Esophagus squamous epithelium (tissue), 5 donors: Measurements from ENCODE around the gene CPSF7. TPM values are rescaled to one million over a fixed set of nuclear protein-coding genes. Genes with fewer than 3 reads are reported as not detected.
"Not testable (repeated sequence)": the region's sequence is repeated elsewhere in the genome, so short reads cannot be mapped to it uniquely, and the experiment has no call there.

Experiments
- DNase-seq: peaks from one replicate; lab custom pipeline; 2025; lab: John Stamatoyannopoulos, UW
- H3K27ac ChIP-seq, 4 donors: fragments of 200-600 bp; sonication (generic); one replicate each; pipeline ENCODE4 v1.5.1; 2016 to 2019; ENCODE audit warnings: mild to moderate bottlenecking in 1 of 4
- H3K27me3 ChIP-seq, 4 donors: fragments of 200-600 bp; sonication (generic); 1 replicate in 3 of 4; 2 replicates in 1 of 4; pipeline versions ENCODE4 v1.5.1 to v1.6.0; 2017 to 2021; ENCODE audit warnings: antibody characterized with exemption in 1 of 4
- H3K36me3 ChIP-seq, 3 donors: fragments of 200-600 bp; sonication (generic); one replicate each; pipeline ENCODE4 v1.5.1; 2016 to 2019
- H3K4me1 ChIP-seq, 3 donors: fragments of 200-600 bp; sonication (generic); one replicate each; pipeline ENCODE4 v1.5.1; 2017 to 2019
- H3K4me3 ChIP-seq, 4 donors: fragments of 200-600 bp; sonication (generic); 1 replicate in 3 of 4; 2 replicates in 1 of 4; pipeline ENCODE4 v1.5.1; 2016 to 2019; ENCODE audit warnings: mild to moderate bottlenecking in 2 of 4, moderate library complexity in 1 of 4
- H3K9me3 ChIP-seq, 3 donors: fragments of 200-600 bp; sonication (generic); one replicate each; pipeline ENCODE4 v1.5.1; 2016 to 2019
- CTCF ChIP-seq, 6 experiments: fragments of 450-650 bp in 4 of 6; fragments of 200-600 bp in 2 of 6; sonication (generic) in 2 of 6; IDR thresholded peaks; one replicate each; pipeline ENCODE4 v1.5.1; 2016 to 2019; ENCODE audit warnings: antibody characterized with exemption in 6 of 6, mild to moderate bottlenecking in 4 of 6, moderate library complexity in 4 of 6
- POLR2A ChIP-seq, 4 donors: fragments of 450-650 bp; IDR thresholded peaks; one replicate each; pipeline ENCODE4 v1.6.1; 2017; ENCODE audit warnings: antibody characterized with exemption in 4 of 4, mild to moderate bottlenecking in 4 of 4, moderate library complexity in 3 of 4
- WGBS, 2 donors: methylation state at CpG; one replicate each; pipeline ENCODE4 v1.1.5; 2018; 5-methylcytosine and 5-hydroxymethylcytosine counted together
- intact Hi-C: fragments of 100-400 bp; cut with DNase I; formaldehyde crosslinking; loops from one replicate; pipeline ENCODE4 v1.15.0; 2022
- total RNA-seq, 4 donors: library from RNA; depleted of rRNA; stranded (reverse); fragments of >200 nt; gene quantifications; one replicate each; pipeline ENCODE4 v1.1.0, GENCODE V29; 2016
- donor health status: DM: yes; HTN: yes; CAD: no.

CPSF7 gene
- total RNA-seq, 4 donors from 2014 or later = 24.4 to 44.1 (median 34.3) TPM

- peak overlapping the region in 2 of 4 donors; percentile 30 to 62 for H3K27ac ChIP-seq
- no peak overlapping the region for H3K4me3 ChIP-seq
- H3K9me3 ChIP-seq = no peaks in the 10 kb centered on the region
- no peaks in the 10 kb centered on the region for H3K27me3 ChIP-seq
- 0% methylated on average over 1 of the region's 7 CpGs; no CpG with 5 or more reads in 1 of the 2 donors for WGBS, 2 donors
- peaks cover 4 to 9% (median 5%) of the 10 kb centered on the region in 3 donors for H3K4me1 ChIP-seq
- intact Hi-C loops = loop anchor here (5.0 kb wide), 1 partner anchor 71 kb away; no protein-coding TSS in a partner anchor
- peak; percentile 6 for DNase-seq
- TF ChIP-seq POLR2A (IDR thresholded peaks at IDR 0.05) (no peak), CTCF (IDR thresholded peaks at IDR 0.05) (peak; percentile 73 to 92 (median 76))
- peaks cover 7 to 100% (median 13%) of the 10 kb centered on the region in 3 donors for H3K36me3 ChIP-seq
Observed at GRCh38 chr11:61446211-61446651, 16.5 kb upstream of the CPSF7 start.

- Histone ChIP-seq H3K27ac (peak overlapping the region in 2 of 4 donors; percentile 39 to 62), H3K27me3 (no peaks in the 10 kb centered on the region)
- TF ChIP-seq CTCF (IDR thresholded peaks at IDR 0.05) = no peak
- TF ChIP-seq POLR2A (IDR thresholded peaks at IDR 0.05) = no peak
Observed at GRCh38 chr11:61445516-61445915, 15.7 kb upstream of the CPSF7 start.

GRCh38 chr11:61442616-61443015 lies 12.8 kb upstream of the CPSF7 start:
- Histone ChIP-seq H3K27me3 (no peaks in the 10 kb centered on the region), H3K4me3 (no peak overlapping the region), H3K36me3 (peaks cover 11 to 100% (median 45%) of the 10 kb centered on the region in 3 donors), H3K27ac (no peak overlapping the region), H3K9me3 (no peaks in the 10 kb centered on the region), H3K4me1 (peaks cover 4 to 9% (median 5%) of the 10 kb centered on the region in 3 donors)
- DNase-seq = no peak
- WGBS, 2 donors = 72 to 78% methylated on average over 6 of the region's 6 CpGs
- intact Hi-C loops = no loop called here
- TF ChIP-seq POLR2A (IDR thresholded peaks at IDR 0.05) = no peak
- TF ChIP-seq CTCF (IDR thresholded peaks at IDR 0.05) = no peak

More at GRCh38 chr11:61445516-61445915, 15.7 kb upstream of the CPSF7 start:
- no peak for DNase-seq
- peaks cover 7 to 100% (median 18%) of the 10 kb centered on the region in 3 donors for H3K36me3 ChIP-seq
- WGBS, 2 donors = 69 to 75% methylated on average over 4 of the region's 4 CpGs
- intact Hi-C loops = loop anchor here (5.0 kb wide), 1 partner anchor 72 kb away; no protein-coding TSS in a partner anchor
- peaks cover 4 to 9% (median 5%) of the 10 kb centered on the region in 3 donors for H3K4me1 ChIP-seq
- H3K9me3 ChIP-seq = no peaks in the 10 kb centered on the region
- H3K4me3 ChIP-seq = no peak overlapping the region

GRCh38 chr11:61439615-61440014 lies 9.8 kb upstream of the CPSF7 start:
- Histone ChIP-seq H3K27ac (no peak overlapping the region), H3K9me3 (no peaks in the 10 kb centered on the region), H3K4me1 (peaks cover 6 to 16% (median 11%) of the 10 kb centered on the region in 3 donors), H3K36me3 (peaks cover 8 to 84% (median 41%) of the 10 kb centered on the region in 3 donors), H3K27me3 (no peaks in the 10 kb centered on the region), H3K4me3 (no peak overlapping the region)
- WGBS, 2 donors = 95 to 100% methylated on average over 1 of the region's 1 CpG
- intact Hi-C loops = no loop called here
- no peak for DNase-seq
- TF ChIP-seq CTCF (IDR thresholded peaks at IDR 0.05) (no peak), POLR2A (IDR thresholded peaks at IDR 0.05) (no peak)

GRCh38 chr11:61437496-61437895 lies 7.7 kb upstream of the CPSF7 start:
- H3K4me1 ChIP-seq = peaks cover 6 to 18% (median 11%) of the 10 kb centered on the region in 3 donors
- H3K36me3 ChIP-seq = peaks cover 4 to 72% (median 41%) of the 10 kb centered on the region in 3 donors
- no peaks in the 10 kb centered on the region for H3K27me3 ChIP-seq
- no peak for TF ChIP-seq POLR2A (IDR thresholded peaks at IDR 0.05)
- TF ChIP-seq CTCF (IDR thresholded peaks at IDR 0.05) = no peak
- no peak overlapping the region for H3K4me3 ChIP-seq
- intact Hi-C loops = no loop called here
- no peaks in the 10 kb centered on the region for H3K9me3 ChIP-seq
- no peak for DNase-seq
- H3K27ac ChIP-seq = no peak overlapping the region
- 88 to 97% methylated on average over 5 of the region's 5 CpGs for WGBS, 2 donors

GRCh38 chr11:61430839-61431238 lies 1.1 kb upstream of the CPSF7 start:
- H3K4me1 ChIP-seq = peaks cover 10 to 64% (median 26%) of the 10 kb centered on the region in 3 donors
- peak overlapping the region; percentile 76 to 99 (median 91) for H3K4me3 ChIP-seq

More at GRCh38 chr11:61430839-61431238, 1.1 kb upstream of the CPSF7 start:
- peaks cover 6 to 38% (median 12%) of the 10 kb centered on the region in 3 donors for H3K36me3 ChIP-seq
- peak overlapping the region in 3 of 4 donors; percentile 97 to 99 (median 98) for H3K27ac ChIP-seq
- intact Hi-C loops, H3K9me3 ChIP-seq, DNase-seq, H3K27me3 ChIP-seq: not testable (repeated sequence)
- WGBS, 2 donors = 56 to 65% methylated on average over 10 of the region's 10 CpGs
